Neural cell (in vitro differentiated cells): ENCODE measurements around the gene TGFA. TPM values are rescaled to one million over a fixed set of nuclear protein-coding genes. Genes with fewer than 3 reads are reported as not detected.
A peak's percentile ranks its signal among the peaks of the same experiment; 100 is the strongest.

ENCODE experiments used
- H2AFZ ChIP-seq: fragments of 200-600, 300-800 bp; sonication (generic), shearing (Covaris generic); 2 replicates; pipeline ENCODE4 v1.6.0; 2014; ENCODE audit warnings: low read depth, mild to moderate bottlenecking, antibody characterized with exemption, low read length, moderate library complexity
- H3F3A ChIP-seq: fragments of 200-600 bp; shearing (Covaris generic); 2 replicates; pipeline ENCODE4 v1.6.1; 2016; ENCODE audit warnings: mild to moderate bottlenecking, moderate library complexity, mixed read lengths, antibody characterized with exemption, low read length; ENCODE audit not compliant: insufficient read depth, poor library complexity, severe bottlenecking
- H3K27ac ChIP-seq: fragments of 200-600, 300-800 bp; sonication (generic), shearing (Covaris generic); 2 replicates; pipeline ENCODE4 v1.5.1; 2014; ENCODE audit warnings: mild to moderate bottlenecking, low read length, moderate library complexity
- H3K27me3 ChIP-seq: fragments of 300-800, 200-600 bp; sonication (generic), shearing (Covaris generic); 2 replicates; pipeline ENCODE4 v1.6.0; 2014; ENCODE audit warnings: mild to moderate bottlenecking, low read depth, low read length, moderate library complexity; ENCODE audit not compliant: insufficient read depth
- H3K36me3 ChIP-seq: fragments of 300-800, 200-600 bp; sonication (generic), shearing (Covaris generic); 2 replicates; pipeline ENCODE4 v1.5.1; 2014; ENCODE audit warnings: mild to moderate bottlenecking, antibody characterized with exemption, low read length, moderate library complexity; ENCODE audit not compliant: insufficient read depth
- H3K4me2 ChIP-seq: fragments of 300-800, 200-600 bp; sonication (generic), shearing (Covaris generic); 2 replicates; pipeline ENCODE4 v1.6.0; 2014; ENCODE audit warnings: mild to moderate bottlenecking, low read length
- H3K4me3 ChIP-seq: fragments of 300-800, 200-600 bp; sonication (generic), shearing (Covaris generic); 2 replicates; pipeline ENCODE4 v1.5.1; 2014; ENCODE audit warnings: mild to moderate bottlenecking, low read length, moderate library complexity
- H3K79me2 ChIP-seq: fragments of 200-600 bp; shearing (Covaris generic); replicated peaks from 2 replicates; pipeline ENCODE4 v1.6.0; 2014; ENCODE audit warnings: mild to moderate bottlenecking, low read length, moderate library complexity; ENCODE audit not compliant: insufficient read depth
- H3K9ac ChIP-seq: fragments of 300-800, 200-600 bp; sonication (generic), shearing (Covaris generic); 2 replicates; pipeline ENCODE4 v1.6.1; 2016; ENCODE audit warnings: mild to moderate bottlenecking, low read length, mixed read lengths
- H3K9me2 ChIP-seq: fragments of 200-600 bp; shearing (Covaris generic); 2 replicates; pipeline ENCODE4 v1.6.1; 2016; ENCODE audit warnings: mild to moderate bottlenecking, low read length, mixed read lengths; ENCODE audit not compliant: insufficient read depth
- H3K9me3 ChIP-seq: fragments of 200-600, 300-800 bp; sonication (generic), shearing (Covaris generic); 2 replicates; pipeline ENCODE4 v1.6.1; 2016; ENCODE audit warnings: mild to moderate bottlenecking, mixed run types, low read length, moderate library complexity, mixed read lengths
- H4K20me1 ChIP-seq: fragments of 200-600 bp; shearing (Covaris generic); 2 replicates; pipeline ENCODE4 v1.6.1; 2016; ENCODE audit warnings: mild to moderate bottlenecking, mixed run types; ENCODE audit not compliant: insufficient read depth
- EP300 ChIP-seq: fragments of 450-650 bp; conservative IDR thresholded peaks from 2 replicates; pipeline ENCODE4 v1.6.1; 2014; ENCODE audit warnings: antibody characterized with exemption, mild to moderate bottlenecking, moderate library complexity; ENCODE audit not compliant: poor library complexity, severe bottlenecking
- EZH2 ChIP-seq: fragments of 200-600, 300-800 bp; shearing (Covaris generic), sonication (generic); IDR thresholded peaks from 2 replicates; pipeline ENCODE4 v1.6.1; 2014; ENCODE audit warnings: antibody characterized with exemption, low read length, borderline replicate concordance, mild to moderate bottlenecking; ENCODE audit not compliant: insufficient read depth, poor library complexity, severe bottlenecking
- MXI1 ChIP-seq: fragments of 450-650 bp; conservative IDR thresholded peaks from 2 replicates; pipeline ENCODE4 v1.6.1; 2014; ENCODE audit warnings: antibody characterized with exemption, mild to moderate bottlenecking; ENCODE audit not compliant: poor library complexity, severe bottlenecking
- POLR2AphosphoS5 ChIP-seq: IDR thresholded peaks from 2 replicates; pipeline ENCODE4 v1.6.1; 2012
- RAD21 ChIP-seq: fragments of 450-650 bp; conservative IDR thresholded peaks from 2 replicates; pipeline ENCODE4 v1.6.1; 2014; ENCODE audit warnings: antibody characterized with exemption, mild to moderate bottlenecking, moderate library complexity
- REST ChIP-seq: IDR thresholded peaks from 2 replicates; pipeline ENCODE4 v1.6.1; 2012; ENCODE audit warnings: borderline replicate concordance
- SMC3 ChIP-seq: fragments of 450-650 bp; conservative IDR thresholded peaks from 2 replicates; pipeline ENCODE4 v1.6.1; 2014; ENCODE audit warnings: antibody characterized with exemption, mild to moderate bottlenecking, moderate library complexity; ENCODE audit not compliant: poor library complexity
- TAF1 ChIP-seq: IDR thresholded peaks from 2 replicates; pipeline ENCODE4 v1.6.1; 2012; ENCODE audit warnings: low read depth
- polyA plus RNA-seq: library from polyadenylated mRNA; depleted of rRNA; stranded (reverse); fragments of >200 nt; gene quantifications from 2 replicates; pipeline ENCODE4 v1.2.3, GENCODE V29; 2014
- TF ChIP-seq, protein P1 (sequence below): fragments of 450-650 bp; IDR thresholded peaks from 2 replicates; pipeline ENCODE4 v1.5.1; 2014; ENCODE audit warnings: antibody characterized with exemption, mild to moderate bottlenecking, moderate library complexity; ENCODE audit not compliant: poor library complexity, severe bottlenecking

TGFA gene
- polyA plus RNA-seq, 1 donor from 2014 or later: 0.85 TPM

- H3K27me3 ChIP-seq: peaks cover 58% of the 10 kb centered on the region
- no peaks in the 10 kb centered on the region for H3F3A ChIP-seq
- peak overlapping the region; percentile 78 for H3K4me2 ChIP-seq
- no peaks in the 10 kb centered on the region for H3K79me2 ChIP-seq
- TF ChIP-seq RAD21: no peak
- no peak for TF ChIP-seq POLR2AphosphoS5
- no peak for TF ChIP-seq EP300
- TF ChIP-seq, protein P1, sequence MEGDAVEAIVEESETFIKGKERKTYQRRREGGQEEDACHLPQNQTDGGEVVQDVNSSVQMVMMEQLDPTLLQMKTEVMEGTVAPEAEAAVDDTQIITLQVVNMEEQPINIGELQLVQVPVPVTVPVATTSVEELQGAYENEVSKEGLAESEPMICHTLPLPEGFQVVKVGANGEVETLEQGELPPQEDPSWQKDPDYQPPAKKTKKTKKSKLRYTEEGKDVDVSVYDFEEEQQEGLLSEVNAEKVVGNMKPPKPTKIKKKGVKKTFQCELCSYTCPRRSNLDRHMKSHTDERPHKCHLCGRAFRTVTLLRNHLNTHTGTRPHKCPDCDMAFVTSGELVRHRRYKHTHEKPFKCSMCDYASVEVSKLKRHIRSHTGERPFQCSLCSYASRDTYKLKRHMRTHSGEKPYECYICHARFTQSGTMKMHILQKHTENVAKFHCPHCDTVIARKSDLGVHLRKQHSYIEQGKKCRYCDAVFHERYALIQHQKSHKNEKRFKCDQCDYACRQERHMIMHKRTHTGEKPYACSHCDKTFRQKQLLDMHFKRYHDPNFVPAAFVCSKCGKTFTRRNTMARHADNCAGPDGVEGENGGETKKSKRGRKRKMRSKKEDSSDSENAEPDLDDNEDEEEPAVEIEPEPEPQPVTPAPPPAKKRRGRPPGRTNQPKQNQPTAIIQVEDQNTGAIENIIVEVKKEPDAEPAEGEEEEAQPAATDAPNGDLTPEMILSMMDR: peak; percentile 16
- TF ChIP-seq MXI1: no peak
- no peak for TF ChIP-seq SMC3
- TF ChIP-seq TAF1: peak; percentile 20
- TF ChIP-seq EZH2: no peak
- TF ChIP-seq REST: no peak
- H3K36me3 ChIP-seq: no peaks in the 10 kb centered on the region
- H3K9me2 ChIP-seq: no peaks in the 10 kb centered on the region
- H4K20me1 ChIP-seq: no peaks in the 10 kb centered on the region
- peak overlapping the region; percentile 56 for H2AFZ ChIP-seq
- H3K9me3 ChIP-seq: no peaks in the 10 kb centered on the region
- peak overlapping the region; percentile 88 for H3K4me3 ChIP-seq
- peak overlapping the region; percentile 55 for H3K9ac ChIP-seq
- H3K27ac ChIP-seq: no peak overlapping the region
These were observed 367 bp downstream of the TGFA start for GRCh38 chr2:70553334-70553583.

DNA sequence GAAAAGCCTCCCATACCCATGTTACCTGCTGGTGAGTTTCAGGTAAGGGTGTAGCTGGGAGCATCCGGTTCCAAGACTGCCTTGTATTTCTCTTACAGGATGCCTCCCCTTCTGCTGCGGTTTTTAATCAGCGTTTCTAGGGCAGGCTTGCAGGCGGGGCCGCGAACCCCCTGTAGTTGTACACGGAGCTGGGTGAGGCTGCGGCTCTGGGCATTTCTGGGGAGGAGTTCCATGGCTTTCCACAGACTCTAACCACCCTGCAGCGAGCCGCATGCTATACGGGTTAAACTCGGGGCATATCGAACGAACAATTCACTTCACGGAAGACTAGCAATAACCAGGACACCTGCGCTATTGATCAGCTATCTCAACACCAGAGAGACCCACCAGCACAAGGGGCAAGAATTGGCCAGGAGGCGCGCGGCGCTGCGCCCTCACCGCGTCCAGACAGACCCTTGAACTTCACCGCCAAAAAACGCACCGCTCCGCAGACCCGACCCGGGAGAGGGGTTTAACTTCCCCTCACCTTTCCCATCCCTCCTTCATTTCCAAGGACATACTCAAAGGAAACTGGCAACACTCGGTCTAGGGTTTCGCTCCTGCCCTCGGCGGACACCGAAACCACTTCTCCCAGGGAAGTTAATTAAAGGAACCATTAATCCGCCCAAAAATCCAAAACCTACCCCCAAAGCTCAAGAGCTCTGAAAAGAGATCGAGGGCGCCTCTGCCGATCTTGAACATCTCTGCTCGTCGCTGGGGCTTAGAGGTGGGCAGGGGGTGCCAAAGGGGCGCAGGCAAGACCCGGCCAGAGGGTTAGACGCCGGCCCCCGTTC is 909 bp downstream of the TGFA start:
- Histone ChIP-seq H3K9ac (peak overlapping the region; percentile 55), H3K4me2 (peak overlapping the region; percentile 78), H3F3A (no peaks in the 10 kb centered on the region), H3K9me3 (no peaks in the 10 kb centered on the region), H3K4me3 (peak overlapping the region; percentile 88), H3K27ac (no peak overlapping the region), H3K27me3 (peaks cover 58% of the 10 kb centered on the region), H3K36me3 (no peaks in the 10 kb centered on the region), H3K9me2 (no peaks in the 10 kb centered on the region), H3K79me2 (no peaks in the 10 kb centered on the region), H4K20me1 (no peaks in the 10 kb centered on the region), H2AFZ (no peak overlapping the region)
- TF ChIP-seq EZH2 (peak; percentile 77), TAF1 (no peak)
